ENCODE results near the gene ZMIZ1.

GRCh38 chr10:79262131-79262530, 193.4 kb downstream of the ZMIZ1 start:
- TF ChIP-seq CTCF (IDR thresholded peaks at IDR 0.05), result no peak
- TF ChIP-seq POLR2A (IDR thresholded peaks at IDR 0.05; ENCODE audit: low read length), result no peak
- no peak for TF ChIP-seq CEBPB (IDR thresholded peaks at IDR 0.05)
- TF ChIP-seq REST (IDR thresholded peaks at IDR 0.05), result no peak
- TF ChIP-seq EP300 (IDR thresholded peaks at IDR 0.05), result no peak
- no peak for TF ChIP-seq JUN (IDR thresholded peaks at IDR 0.05)
- TF ChIP-seq NR3C1 (IDR thresholded peaks at IDR 0.05), result no peak
- TF ChIP-seq MAFK (IDR thresholded peaks at IDR 0.05; ENCODE audit: partially characterized antibody), result no peak
- no peak for TF ChIP-seq SMC3 (IDR thresholded peaks at IDR 0.05)
- no peak for TF ChIP-seq MYC (IDR thresholded peaks at IDR 0.05; ENCODE audit: borderline replicate concordance, low read length)
- no peak for TF ChIP-seq RCOR1 (IDR thresholded peaks at IDR 0.05; ENCODE audit: low read depth, low read length)
- no peak for TF ChIP-seq ZFP36 (IDR thresholded peaks at IDR 0.05; ENCODE audit: borderline replicate concordance, partially characterized antibody)
- no peak for TF ChIP-seq KDM1A (IDR thresholded peaks at IDR 0.05; ENCODE audit: low read depth)
- TF ChIP-seq HDAC2 (IDR thresholded peaks at IDR 0.05), result no peak
